Keratinocyte (primary cell): ENCODE measurements around the gene FAM25G. TPM values are rescaled to one million over a fixed set of nuclear protein-coding genes. Genes with fewer than 3 reads are reported as not detected.
"Not testable (repeated sequence)": the region's sequence is repeated elsewhere in the genome, so short reads cannot be mapped to it uniquely, and the experiment has no call there.

Experiments used
- DNase-seq: peaks from one replicate; pipeline ENCODE4 v3.0.0-alpha.2; 2011; ENCODE audit warnings: low read depth, missing footprints, low spot score
- FAIRE-seq: peaks from 2 replicates; lab custom pipeline; 2011; peaks lifted over from hg19 to GRCh38; lab: Jason Lieb, UNC
- H2AFZ ChIP-seq: 2 replicates; pipeline ENCODE4 v1.6.0; 2012; ENCODE audit warnings: low read length, control low read depth, inconsistent platforms; ENCODE audit not compliant: control insufficient read depth
- H3K27ac ChIP-seq: 2 replicates; pipeline ENCODE4 v1.5.1; 2011; ENCODE audit warnings: low read length; ENCODE audit not compliant: control insufficient read depth, insufficient read depth
- H3K27me3 ChIP-seq: 3 replicates; pipeline ENCODE4 v1.6.0; 2011; ENCODE audit warnings: low read length; ENCODE audit not compliant: control insufficient read depth, insufficient read depth; ENCODE audit errors: extremely low read depth
- H3K36me3 ChIP-seq, 2 experiments: 2 replicates in 1 of 2; 3 replicates in 1 of 2; pipeline ENCODE4 v1.5.1; 2011; ENCODE audit warnings: low read length in 2 of 2, mild to moderate bottlenecking in 1 of 2; ENCODE audit not compliant: control insufficient read depth in 2 of 2, insufficient read depth in 2 of 2; ENCODE audit errors: extremely low read depth in 1 of 2
- H3K4me1 ChIP-seq: 3 replicates; pipeline ENCODE4 v1.5.1; 2011; ENCODE audit warnings: low read length; ENCODE audit not compliant: control insufficient read depth, insufficient read depth; ENCODE audit errors: extremely low read depth
- H3K4me2 ChIP-seq: 3 replicates; pipeline ENCODE4 v1.6.0; 2011; ENCODE audit warnings: low read depth, low read length; ENCODE audit not compliant: control insufficient read depth, insufficient read depth; ENCODE audit errors: extremely low read depth
- H3K4me3 ChIP-seq, 3 experiments: fragments of 200-600 bp in 1 of 3; sonication (generic) in 1 of 3; 2 replicates in 2 of 3; 3 replicates in 1 of 3; pipeline ENCODE4 v1.5.1; 2011 to 2016; ENCODE audit warnings: low read length in 3 of 3, mild to moderate bottlenecking in 3 of 3, control low read depth in 2 of 3, inconsistent platforms in 1 of 3, low read depth in 1 of 3, mixed read lengths in 1 of 3, mixed run types in 1 of 3, moderate library complexity in 1 of 3; ENCODE audit not compliant: control insufficient read depth in 2 of 3, insufficient read depth in 2 of 3; ENCODE audit errors: extremely low read depth in 1 of 3
- H3K79me2 ChIP-seq: 2 replicates; pipeline ENCODE4 v1.6.0; 2012; ENCODE audit warnings: low read length; ENCODE audit not compliant: control insufficient read depth, insufficient read depth
- H3K9ac ChIP-seq: 3 replicates; pipeline ENCODE4 v1.6.0; 2011; ENCODE audit warnings: low read length; ENCODE audit not compliant: control insufficient read depth, insufficient read depth; ENCODE audit errors: extremely low read depth
- H3K9me1 ChIP-seq: 3 replicates; pipeline ENCODE4 v1.6.0; 2011; ENCODE audit warnings: low read length; ENCODE audit not compliant: control insufficient read depth, insufficient read depth; ENCODE audit errors: extremely low read depth
- H3K9me3 ChIP-seq: 2 replicates; pipeline ENCODE4 v1.5.1; 2012; ENCODE audit warnings: low read depth, low read length; ENCODE audit not compliant: control insufficient read depth
- H4K20me1 ChIP-seq: 3 replicates; pipeline ENCODE4 v1.6.0; 2011; ENCODE audit warnings: low read length; ENCODE audit not compliant: control insufficient read depth, insufficient read depth; ENCODE audit errors: extremely low read depth
- EZH2 ChIP-seq: IDR thresholded peaks from one replicate; pipeline ENCODE4 v1.6.1; 2012; ENCODE audit warnings: inconsistent platforms, mild to moderate bottlenecking, low read length, moderate library complexity
- dilution Hi-C: fragments of 300-500 bp; cut with MboI; formaldehyde crosslinking; loops from one replicate; pipeline ENCODE4 v1.7.0; 2020; ENCODE audit warnings: low sequenced_read_pairs; ENCODE audit not compliant: extremely low pct_ligation_motif_present
- polyA plus RNA-seq, 5 experiments: library from polyadenylated mRNA; depleted of rRNA in 3 of 5; stranded (reverse) in 3 of 5; stranded (forward) in 1 of 5; unstranded in 1 of 5; fragments of >200 nt; gene quantifications; 1 replicate in 1 of 5; 2 replicates in 3 of 5; 3 replicates in 1 of 5; pipeline versions ENCODE4 v1.2.1 to v1.2.3, GENCODE V29; 2011 to 2012; ENCODE audit warnings: missing spikeins in 2 of 5, low read depth in 1 of 5, low replicate concordance in 1 of 5
- TF ChIP-seq, protein P1 (sequence below), 3 experiments: IDR thresholded peaks in 1 of 3; conservative IDR thresholded peaks in 1 of 3; optimal IDR thresholded peaks in 1 of 3; 2 replicates in 2 of 3; 3 replicates in 1 of 3; pipeline versions ENCODE3 to v1.5.1; 2011; ENCODE audit warnings: low read length in 3 of 3, mild to moderate bottlenecking in 3 of 3, moderate library complexity in 2 of 3, control low read depth in 1 of 3, inconsistent platforms in 1 of 3; ENCODE audit not compliant: insufficient read depth in 2 of 3; ENCODE audit errors: extremely low read depth in 1 of 3

The FAM25G gene
- polyA plus RNA-seq, 1 donor (not counting 4 experiments of a cell fraction or from before 2014, with no cell fraction given) = 10.6 TPM

DNA sequence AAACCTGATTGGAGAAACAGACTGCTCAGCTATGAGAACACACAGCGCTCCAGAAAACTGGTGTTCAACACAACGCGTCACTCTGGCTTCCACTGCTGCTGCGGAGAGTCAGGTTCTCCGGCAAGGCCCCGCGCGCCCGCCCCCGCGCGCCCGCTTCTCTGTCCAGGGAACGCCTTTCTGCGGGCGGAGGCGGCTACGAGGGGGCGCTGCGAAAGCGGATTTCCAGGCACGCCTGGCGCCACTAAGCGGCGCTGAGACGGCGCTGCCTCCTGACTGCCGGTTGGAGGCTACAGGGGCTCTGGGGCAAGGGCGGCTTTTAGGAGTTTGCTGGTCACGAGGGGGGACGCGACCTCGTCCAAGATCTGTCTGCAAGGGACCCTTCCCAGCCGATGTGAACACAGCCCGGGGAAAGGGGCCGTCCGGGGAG lies 30.2 kb downstream of the FAM25G start:
- H3K4me3 ChIP-seq = peak overlapping the region in 1 of 3 experiments; percentile 14
- H3K36me3 ChIP-seq, H4K20me1 ChIP-seq, FAIRE-seq, H3K9me1 ChIP-seq, H3K79me2 ChIP-seq, dilution Hi-C loops, H3K4me1 ChIP-seq, H3K4me2 ChIP-seq, H3K9me3 ChIP-seq, H3K27me3 ChIP-seq, DNase-seq: not testable (repeated sequence)
- peak overlapping the region; percentile 49 for H3K27ac ChIP-seq
- TF ChIP-seq, protein P1, sequence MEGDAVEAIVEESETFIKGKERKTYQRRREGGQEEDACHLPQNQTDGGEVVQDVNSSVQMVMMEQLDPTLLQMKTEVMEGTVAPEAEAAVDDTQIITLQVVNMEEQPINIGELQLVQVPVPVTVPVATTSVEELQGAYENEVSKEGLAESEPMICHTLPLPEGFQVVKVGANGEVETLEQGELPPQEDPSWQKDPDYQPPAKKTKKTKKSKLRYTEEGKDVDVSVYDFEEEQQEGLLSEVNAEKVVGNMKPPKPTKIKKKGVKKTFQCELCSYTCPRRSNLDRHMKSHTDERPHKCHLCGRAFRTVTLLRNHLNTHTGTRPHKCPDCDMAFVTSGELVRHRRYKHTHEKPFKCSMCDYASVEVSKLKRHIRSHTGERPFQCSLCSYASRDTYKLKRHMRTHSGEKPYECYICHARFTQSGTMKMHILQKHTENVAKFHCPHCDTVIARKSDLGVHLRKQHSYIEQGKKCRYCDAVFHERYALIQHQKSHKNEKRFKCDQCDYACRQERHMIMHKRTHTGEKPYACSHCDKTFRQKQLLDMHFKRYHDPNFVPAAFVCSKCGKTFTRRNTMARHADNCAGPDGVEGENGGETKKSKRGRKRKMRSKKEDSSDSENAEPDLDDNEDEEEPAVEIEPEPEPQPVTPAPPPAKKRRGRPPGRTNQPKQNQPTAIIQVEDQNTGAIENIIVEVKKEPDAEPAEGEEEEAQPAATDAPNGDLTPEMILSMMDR (optimal IDR thresholded peaks at IDR 0.05 in 1 of 3, IDR thresholded peaks at IDR 0.05 in 1 of 3, conservative IDR thresholded peaks at IDR 0.05 in 1 of 3; ENCODE audit: extremely low read depth in 1 of 3, insufficient read depth in 2 of 3, low read length in 3 of 3) = peak in 1 of 3 experiments; percentile 36
- H2AFZ ChIP-seq = peak overlapping the region; percentile 19
- peak overlapping the region; percentile 54 for H3K9ac ChIP-seq

DNA sequence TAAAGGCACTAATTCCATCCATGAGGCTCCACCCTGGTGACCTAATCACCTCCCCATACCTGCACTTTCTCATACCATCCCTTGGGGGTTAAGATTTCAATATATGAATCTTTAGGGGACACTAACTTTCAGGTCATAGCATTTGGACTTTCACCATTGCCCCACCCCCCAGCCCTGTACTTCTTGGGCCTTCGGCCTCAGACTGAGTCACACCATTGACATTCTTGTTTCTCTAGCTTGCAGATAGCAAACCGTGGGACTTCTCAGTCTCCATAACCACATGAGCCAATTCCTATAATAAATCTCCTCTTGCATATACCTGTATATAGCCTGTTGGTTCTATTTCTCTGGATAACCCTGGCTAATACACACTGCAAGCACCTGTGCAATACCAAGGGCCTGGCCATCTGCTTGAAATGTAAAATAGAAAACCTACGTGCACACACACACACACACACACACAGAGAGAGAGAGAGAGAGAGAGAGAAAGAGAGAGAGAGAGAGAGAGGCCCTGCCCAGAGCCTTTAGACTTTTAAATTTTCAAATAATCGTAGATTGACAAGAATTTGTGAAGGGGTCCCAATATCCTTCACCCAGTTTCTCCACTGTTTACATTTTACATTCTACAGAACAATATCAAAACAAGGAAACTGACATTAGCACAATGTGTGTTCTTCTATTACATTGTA lies 32.9 kb downstream of the FAM25G start:
- peaks cover 2% of the 10 kb centered on the region for H3K4me1 ChIP-seq
- H3K9ac ChIP-seq = no peak overlapping the region
- TF ChIP-seq EZH2 = no peak
- TF ChIP-seq, protein P1 (optimal IDR thresholded peaks at IDR 0.05 in 1 of 3, IDR thresholded peaks at IDR 0.05 in 1 of 3, conservative IDR thresholded peaks at IDR 0.05 in 1 of 3; ENCODE audit: extremely low read depth in 1 of 3, insufficient read depth in 2 of 3, low read length in 3 of 3) = no peak
- no peak overlapping the region for H3K4me3 ChIP-seq
- DNase-seq (no peak), FAIRE-seq (no peak)
- H3K79me2 ChIP-seq = no peaks in the 10 kb centered on the region
- peaks cover 6% of the 10 kb centered on the region for H3K27me3 ChIP-seq
- no peak overlapping the region for H3K4me2 ChIP-seq
- dilution Hi-C loops = no loop called here
- no peak overlapping the region for H2AFZ ChIP-seq
- no peaks in the 10 kb centered on the region for H4K20me1 ChIP-seq
- H3K9me1 ChIP-seq = no peaks in the 10 kb centered on the region
- no peak overlapping the region for H3K27ac ChIP-seq
- H3K9me3 ChIP-seq = no peaks in the 10 kb centered on the region
- no peaks in the 10 kb centered on the region for H3K36me3 ChIP-seq
